ENCODE results near the gene ADAM12.

The ADAM12 gene

DNA sequence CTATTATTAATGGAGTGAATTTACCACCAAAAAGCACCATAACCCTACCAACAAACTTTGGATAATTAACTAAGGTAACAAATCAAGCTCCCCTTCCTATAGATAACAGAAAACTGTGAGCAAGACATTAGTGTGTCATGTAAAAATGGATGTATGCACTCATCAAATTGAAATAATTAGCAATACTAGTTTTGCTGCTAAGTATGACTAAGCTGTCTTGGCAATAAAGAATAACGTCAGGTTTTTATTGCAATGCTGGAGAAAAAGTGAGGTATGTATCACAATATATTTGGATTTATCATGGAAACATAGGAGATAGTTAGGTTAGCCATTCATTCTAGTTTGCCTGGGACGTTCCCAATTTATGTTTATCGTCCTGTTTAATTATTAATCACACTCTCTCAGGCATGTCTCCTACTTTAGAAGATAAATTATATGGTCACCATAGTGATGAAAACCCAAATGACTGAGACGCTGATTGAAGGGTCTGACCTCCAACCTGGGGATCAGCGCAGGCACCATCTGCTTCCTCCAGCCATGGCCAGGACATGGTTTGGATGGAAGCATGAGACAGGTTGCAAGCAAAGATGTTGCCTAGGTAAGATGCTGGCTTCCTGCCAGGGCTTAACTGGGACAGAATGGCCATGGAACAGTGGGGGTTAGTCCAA lies 366.3 kb downstream of the ADAM12 start:
- no peak for DNase-seq (ENCODE audit: low read depth in 2 of 2)

DNA sequence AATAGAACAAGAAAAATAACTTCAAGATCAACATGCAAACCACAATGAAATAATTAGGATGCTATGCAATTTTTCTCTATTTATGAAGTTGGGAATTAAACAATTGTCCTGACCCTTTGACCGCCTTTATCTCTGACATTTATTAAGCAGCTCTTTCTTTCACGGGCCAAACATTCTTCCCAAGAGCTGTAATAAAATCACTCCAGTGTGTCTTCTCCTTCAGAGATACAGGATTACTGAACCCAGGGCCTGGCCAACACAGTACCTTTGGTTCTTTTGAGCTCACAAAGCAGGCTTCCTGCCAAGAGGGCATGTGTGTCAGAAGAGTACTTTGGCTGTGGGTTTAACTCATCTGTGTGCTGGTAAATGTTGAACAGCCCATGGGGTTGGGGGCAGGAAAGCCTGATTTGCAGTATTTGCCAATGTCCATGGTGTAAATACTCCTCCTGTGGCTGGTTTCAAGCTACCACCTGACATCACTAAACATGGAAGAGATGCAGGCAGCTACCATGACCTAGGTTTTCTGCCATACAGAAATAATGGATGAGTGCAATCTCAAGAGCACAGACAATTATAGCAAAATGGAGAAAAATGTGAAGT lies 370.2 kb downstream of the ADAM12 start:
- no peak for DNase-seq (ENCODE audit: low read depth in 2 of 2)

DNA sequence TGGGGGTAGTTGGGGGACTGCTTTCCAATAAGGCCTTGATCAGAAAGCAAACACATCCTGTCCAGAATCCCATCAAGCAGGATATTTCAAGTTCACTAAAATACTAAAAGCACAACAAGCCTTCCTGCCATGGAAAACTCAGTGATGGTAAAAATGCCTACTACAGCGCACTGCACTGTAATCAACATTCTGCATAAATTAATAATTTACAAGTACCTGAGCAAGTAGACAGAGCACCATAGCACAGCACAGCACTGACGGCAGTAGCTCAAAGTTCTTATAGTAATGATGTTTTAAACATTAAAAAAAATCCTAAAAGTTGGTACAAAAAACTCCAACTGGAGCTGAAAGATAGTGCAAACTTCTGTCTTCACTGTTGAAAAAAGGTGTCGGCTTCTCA lies 371.4 kb downstream of the ADAM12 start:
- DNase-seq (ENCODE audit: low read depth in 2 of 2): no peak

DNA sequence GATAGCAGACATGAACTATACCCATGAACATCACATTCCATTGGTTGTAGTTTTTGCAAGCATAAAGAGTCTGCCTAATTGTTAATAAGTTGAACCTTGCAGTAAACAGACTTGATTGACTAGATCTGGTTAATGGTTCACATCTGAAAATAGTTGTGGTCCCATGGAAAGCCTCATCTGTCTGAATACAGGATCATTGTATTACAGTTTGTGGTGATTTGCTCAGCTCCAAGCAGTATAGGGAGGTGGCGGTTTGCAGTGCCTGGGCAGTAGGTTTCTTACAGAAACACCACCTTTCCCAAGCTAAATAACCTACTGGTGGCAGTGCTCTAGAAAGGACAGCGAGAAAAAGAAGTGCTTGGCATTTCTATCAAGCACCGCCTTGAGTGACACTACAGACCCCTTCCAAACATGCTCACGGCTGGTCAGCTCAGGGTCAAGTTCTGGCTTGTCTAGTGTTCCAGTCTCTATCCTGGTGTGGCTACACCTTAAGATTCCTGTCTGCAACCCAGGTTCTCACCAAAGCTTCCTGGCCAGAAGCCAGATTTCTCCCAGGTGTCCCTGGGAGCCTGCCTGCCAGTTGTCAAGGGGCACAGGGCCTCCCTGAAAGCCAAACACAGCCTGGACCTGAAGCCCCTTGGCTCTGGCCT lies 372.0 kb downstream of the ADAM12 start:
- DNase-seq (ENCODE audit: low read depth in 2 of 2): no peak

DNA sequence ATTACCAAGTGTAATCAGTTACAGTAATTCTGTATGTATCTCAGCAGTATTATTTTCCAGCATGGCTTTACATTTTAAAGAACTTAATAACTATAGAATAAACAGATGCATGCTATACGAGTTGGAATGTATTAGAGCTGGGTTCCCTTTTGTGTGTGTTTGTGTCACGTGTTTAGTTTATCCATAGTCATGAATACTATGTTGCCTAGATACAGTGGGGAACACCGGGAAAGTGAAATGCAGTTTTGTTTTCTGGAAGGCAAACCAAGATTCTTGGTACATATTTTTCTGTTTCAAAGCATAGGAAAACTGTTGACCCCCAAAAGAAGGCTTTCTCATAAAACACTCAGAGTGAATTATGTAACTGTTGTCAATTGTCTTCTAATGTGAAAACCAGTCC lies 372.9 kb downstream of the ADAM12 start:
- DNase-seq (ENCODE audit: low read depth in 2 of 2): no peak

DNA sequence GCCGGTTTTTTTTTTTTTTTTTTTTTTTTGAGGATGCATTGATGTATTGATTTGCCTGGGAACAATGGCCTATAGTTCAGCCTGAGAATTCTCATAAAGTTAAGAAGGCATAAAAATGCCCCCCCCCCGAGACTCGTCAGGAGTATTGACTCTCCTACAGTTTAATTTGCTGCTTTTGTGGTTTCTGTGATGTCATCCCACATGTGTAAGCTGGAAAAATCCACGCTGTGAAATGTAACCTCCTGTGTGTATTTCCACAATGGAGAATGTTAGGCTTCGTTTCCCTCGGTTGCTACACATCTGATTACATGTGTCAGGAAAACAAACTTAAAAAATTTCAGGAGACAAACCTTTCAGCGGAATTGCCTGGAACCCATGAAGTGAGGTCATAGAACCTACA lies 374.0 kb downstream of the ADAM12 start:
- DNase-seq (ENCODE audit: low read depth in 2 of 2): no peak

DNA sequence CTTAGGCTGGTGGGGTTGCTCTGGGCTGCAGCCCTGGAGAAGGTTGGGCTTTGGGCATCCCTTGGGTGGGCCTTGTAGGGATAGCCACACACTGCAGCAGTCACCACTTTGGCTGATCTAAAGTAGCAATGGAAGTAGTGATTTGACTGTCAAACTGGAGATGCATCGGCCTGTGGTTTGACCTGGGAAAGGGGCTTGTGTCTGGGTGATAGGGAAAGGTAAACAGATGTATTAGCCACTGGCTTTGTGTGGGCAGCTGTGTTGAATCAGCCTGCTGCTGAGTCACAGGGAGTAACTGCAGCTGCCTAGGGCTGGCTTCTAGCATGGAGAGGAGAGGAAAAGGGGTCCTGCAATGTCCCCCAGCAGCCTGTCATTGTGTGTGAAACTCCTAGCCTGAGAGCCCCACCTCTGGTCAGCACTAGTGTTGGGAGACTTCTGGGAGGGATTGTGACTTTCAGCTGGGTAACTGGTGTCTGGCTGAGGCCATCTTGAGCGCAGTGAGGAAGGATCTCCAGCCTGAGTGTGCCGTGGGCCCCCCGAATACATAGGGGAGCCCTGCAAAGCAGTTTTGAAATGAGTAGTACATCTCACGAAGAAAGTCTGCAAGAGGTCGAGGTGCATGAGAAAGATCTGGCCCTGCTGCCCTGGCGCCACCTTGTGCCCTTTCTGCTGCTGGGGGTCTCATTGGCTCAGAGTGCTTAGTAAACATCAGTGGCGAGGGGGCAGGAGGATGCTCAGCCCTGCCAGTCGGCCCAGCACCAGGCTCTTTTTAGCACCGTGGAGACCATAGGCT lies 374.6 kb downstream of the ADAM12 start:
- DNase-seq (ENCODE audit: low read depth in 2 of 2): no peak

DNA sequence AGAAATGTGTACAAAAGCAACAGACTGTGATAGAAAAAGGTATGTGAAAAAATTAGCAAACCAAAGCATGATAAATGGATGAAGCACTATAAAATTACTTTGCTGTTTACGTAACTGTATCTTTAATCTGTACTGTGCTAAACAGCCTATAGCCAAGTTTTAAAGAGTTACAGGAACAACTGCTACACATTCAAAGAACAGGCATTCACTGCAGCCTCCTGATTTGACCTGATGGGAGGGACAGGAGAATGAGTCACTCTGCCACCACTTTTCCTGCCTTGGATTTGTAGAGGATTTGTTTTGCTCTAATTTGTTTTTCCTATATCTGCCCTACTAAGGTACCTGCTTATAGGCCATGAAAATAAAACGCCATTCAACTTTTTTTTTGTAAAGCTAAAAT lies 375.8 kb downstream of the ADAM12 start:
- no peak for DNase-seq (ENCODE audit: low read depth in 2 of 2)

DNA sequence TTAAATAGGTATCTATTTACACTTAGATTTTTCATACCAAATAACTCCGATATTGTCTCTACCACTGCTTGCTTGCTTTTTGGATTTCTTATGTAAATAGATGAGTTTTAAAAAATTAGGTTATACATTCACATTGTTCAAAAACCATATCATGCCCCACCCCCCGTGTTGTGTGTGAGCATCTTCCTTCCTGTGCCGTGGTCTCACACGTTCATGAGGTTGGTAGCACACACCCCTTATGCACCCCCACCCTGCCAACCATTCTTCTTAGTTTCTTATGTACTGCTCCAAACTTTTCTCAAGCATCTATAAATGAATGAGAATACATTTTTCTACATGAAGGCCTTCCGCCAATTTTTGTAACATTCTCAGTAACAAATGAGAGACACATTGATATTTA lies 376.3 kb downstream of the ADAM12 start:
- DNase-seq (ENCODE audit: low read depth in 2 of 2): no peak

DNA sequence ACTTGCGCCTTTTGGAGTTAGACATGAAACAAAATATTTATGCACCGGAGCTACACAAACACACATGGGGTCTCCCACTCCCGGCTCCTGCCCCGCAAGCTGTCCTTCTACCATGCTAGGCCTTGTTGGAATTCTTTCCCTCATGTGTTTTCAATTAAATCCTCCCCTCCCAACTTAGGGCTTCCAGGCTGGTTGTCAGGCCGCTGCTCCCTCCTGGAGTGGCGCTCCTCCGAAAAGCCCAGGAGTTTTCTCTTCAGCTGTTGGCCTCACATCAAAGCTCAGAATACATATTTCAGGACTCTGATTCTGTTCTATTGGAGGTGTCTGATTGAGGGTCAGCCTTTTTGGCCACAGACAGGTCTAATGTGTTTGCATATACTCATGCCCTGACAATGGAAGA lies 378.6 kb downstream of the ADAM12 start:
- DNase-seq (ENCODE audit: low read depth in 2 of 2): no peak

DNA sequence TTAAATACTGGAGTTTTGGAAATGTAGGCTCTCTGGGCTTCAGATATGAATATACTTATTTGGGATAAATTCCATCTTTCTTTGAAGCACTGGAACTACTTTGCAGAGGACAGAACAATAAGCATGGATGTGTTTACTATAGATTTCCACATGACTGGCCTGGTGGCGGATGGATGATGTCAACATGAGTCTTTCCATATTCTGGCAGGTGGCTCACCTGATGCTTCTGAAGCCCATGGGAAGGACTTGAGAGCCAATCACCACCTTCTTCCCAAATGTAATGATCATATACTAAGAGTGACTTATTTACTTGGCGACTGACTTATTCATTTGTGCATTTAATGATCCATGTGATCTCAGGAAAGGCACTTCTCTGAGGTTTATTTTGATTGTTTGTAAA lies 381.4 kb downstream of the ADAM12 start:
- DNase-seq (ENCODE audit: low read depth in 2 of 2): no peak

DNA sequence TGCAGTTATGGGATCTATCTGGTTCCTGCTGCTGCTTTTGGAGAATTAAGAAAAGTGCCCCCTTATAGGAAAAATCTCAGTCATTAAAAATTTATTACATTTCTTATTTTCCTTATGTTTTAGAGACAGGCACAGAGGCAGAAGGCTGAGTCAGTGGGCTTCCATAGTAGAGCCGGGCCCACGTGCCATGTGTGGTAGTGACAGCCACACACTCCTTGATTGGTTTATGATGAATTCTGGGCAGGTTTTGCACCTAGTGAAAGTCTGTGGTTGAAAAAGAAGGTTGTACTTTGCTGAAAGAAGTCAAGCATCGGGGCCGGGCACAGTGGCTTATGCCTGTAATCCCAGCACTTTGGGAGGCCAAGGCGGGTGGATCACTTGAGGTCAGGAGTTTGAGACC lies 382.0 kb downstream of the ADAM12 start:
- DNase-seq (ENCODE audit: low read depth in 2 of 2): no peak

DNA sequence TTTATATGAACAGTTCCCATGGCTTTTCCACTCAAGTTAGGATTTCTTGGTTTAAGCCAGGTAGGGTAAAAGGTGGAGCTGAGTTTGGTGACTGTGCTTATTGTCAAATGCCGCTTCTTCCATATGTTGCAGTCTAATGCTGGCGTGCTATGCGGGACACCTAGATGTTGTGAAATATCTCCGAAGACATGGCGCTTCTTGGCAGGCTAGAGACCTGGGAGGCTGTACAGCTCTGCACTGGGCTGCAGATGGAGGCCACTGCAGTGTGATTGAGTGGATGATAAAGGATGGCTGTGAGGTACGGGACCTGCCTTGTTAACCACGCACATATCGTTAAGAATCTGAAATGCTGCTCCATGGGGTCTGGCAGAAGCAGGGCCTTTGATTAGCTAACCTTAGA lies 383.5 kb downstream of the ADAM12 start:
- no peak for DNase-seq (ENCODE audit: low read depth in 2 of 2)

DNA sequence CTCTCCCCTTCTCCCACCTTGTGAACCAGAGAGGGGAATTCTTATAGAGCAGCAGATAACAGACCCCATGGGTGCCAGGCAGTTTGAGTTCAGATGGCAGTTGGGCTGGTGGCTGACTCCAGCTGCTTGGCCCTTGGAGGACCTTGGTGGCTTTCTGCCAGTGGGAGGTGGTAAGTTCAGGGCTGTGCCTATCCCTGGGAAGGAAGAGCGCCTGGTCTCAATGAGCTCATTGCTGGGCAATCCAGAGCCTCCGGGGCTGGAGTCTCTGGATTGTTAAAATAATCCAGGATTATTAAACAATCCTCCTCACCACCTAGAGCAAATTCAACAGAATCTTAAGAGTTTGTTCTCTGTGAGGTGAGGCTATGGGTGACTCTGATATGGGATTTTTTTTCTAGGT lies 386.7 kb downstream of the ADAM12 start:
- DNase-seq (ENCODE audit: low read depth in 2 of 2): no peak

DNA sequence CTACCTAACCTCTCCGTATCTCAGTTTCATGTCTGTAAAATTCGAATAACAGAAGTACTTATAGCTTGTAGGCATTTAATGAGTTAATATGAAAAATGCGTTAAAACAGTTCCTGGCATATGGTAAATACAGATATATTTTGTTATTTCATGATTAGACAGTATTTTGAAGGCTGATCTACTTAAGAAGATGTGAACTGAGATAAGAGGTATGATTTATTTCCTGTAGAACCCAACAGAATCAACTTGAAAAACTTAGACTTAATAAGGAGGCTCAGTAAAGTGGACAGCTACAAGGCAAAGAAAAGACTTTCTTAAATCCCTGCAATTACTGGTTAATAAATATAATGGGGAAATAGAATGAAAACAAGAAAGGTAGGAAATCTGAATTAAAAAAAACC lies 388.6 kb downstream of the ADAM12 start:
- no peak for DNase-seq (ENCODE audit: low read depth in 2 of 2)

DNA sequence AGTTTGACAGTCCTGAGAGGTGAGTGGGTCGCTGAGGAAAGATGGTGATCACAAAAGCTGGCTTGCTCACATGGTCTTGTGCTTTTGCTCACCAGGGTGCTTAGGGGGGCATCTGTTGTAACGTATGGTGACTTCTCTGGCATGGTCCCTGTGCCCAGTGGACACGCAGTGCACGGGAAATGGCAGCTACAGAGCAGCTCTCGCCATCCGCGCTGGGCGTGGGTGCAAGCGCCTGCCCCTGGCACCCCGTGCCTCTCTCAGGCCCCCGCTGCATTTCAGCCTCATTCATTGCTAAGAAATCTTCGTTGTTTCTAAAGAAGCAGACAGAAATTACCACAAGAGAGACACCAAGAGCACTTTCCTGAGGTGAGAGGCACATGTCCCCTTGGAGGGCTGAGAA lies 390.7 kb downstream of the ADAM12 start:
- no peak for DNase-seq (ENCODE audit: low read depth in 2 of 2)

DNA sequence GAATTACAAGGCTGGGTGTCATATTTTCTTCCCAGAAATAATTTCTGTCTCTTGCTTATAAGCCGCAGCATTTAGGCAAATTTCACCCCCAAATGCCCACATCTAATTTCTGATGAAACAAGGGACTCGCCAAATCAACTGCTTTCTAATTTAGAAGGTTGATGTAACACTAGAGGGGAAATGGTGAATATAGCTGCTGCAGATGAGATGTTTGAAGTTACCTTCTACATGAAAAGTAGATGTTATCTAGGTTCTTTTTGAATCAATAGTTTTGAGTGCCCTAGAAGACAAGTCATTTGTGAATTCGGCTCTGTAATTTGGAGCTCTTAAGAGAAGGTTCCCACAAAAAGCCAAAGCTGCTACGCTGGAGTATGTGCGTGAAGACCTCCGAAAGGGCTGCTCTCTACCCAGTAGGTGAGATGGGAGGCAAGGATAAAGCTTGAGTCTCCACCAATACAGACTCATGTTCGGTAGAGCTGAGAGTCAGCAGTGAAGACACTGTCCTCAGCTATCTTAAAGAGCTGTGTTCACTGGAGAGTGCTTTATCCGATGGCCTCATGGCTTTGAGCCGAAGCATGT lies 392.5 kb downstream of the ADAM12 start:
- no peak for DNase-seq (ENCODE audit: low read depth in 2 of 2)

DNA sequence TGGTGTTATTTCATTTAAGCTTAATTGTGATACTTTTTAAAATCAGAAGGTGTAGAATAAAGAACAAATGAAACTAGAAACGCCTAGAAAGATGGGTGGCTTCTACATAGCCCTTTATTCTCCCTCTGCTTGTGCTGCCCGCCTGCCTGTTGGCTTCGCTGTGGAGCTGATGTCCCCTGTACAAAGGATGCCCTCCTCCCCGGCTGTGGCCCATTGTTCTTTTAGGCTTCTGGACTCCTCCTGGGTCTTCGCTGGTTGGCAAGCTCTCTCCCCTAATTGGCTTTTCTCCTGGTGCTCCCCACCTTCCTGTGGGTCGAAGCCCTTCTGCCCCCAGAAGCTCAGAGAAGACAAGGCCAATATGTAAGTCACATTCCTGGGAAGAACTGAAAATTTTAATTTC lies 393.7 kb downstream of the ADAM12 start:
- no peak for DNase-seq (ENCODE audit: low read depth in 2 of 2)

DNA sequence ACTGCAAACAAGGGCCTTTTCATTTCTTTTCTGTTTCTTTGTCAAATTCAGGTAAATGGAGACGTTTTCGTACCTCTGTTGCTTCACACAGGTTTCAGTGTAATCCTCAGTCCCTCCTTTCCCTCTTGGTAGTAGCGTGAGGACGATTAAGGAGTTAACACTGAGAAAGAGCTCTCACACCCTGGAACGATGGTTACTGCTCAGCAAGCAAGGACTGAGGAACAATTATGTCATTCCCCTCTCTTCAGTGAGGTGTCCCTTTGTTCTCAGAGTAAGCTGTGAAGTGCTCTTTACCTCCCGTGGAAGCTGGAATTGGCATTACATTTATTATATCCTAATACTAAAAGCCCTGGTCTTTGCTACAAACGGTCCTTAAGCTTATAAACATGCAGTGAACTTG lies 396.0 kb downstream of the ADAM12 start:
- no peak for DNase-seq (ENCODE audit: low read depth in 2 of 2)

DNA sequence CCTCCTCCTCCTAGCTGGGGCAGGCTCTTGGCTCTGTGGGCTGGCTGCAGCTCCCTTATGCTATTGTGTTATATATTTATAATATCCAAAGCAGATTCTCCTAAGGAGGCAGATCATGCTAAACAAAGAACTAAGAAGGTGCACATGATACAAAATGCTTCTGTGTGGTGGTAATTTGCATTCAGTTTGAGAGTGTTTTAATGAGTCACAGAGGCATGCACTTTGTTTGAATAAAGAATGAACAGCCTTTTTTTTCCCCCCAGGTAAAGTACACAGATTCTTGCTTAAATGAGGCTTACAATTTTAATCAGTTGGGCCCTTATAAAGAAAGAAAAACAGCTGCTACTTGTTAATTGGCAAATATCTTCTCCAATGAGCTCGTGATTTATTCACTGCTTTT lies 396.9 kb downstream of the ADAM12 start:
- DNase-seq (ENCODE audit: low read depth in 2 of 2): no peak

DNA sequence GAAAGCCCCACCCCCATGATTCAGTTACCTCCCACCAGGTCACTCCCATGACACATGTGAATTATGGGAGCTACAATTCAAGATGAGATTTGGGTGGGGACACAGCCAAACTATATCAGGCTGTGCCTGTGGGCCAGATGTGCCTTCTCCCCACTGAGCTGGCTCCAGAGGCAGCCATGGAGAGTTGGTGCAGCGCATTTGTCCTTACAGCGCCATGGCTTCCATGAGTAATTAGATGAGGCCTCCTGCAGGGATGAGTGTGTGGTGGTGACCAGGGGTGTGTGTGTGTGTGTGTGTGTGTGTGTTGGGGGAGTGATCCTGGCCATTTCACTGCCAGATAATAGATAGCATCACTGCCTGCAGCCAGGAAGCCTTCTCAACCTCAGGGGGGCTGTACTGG lies 397.3 kb downstream of the ADAM12 start:
- no peak for DNase-seq (ENCODE audit: low read depth in 2 of 2)

DNA sequence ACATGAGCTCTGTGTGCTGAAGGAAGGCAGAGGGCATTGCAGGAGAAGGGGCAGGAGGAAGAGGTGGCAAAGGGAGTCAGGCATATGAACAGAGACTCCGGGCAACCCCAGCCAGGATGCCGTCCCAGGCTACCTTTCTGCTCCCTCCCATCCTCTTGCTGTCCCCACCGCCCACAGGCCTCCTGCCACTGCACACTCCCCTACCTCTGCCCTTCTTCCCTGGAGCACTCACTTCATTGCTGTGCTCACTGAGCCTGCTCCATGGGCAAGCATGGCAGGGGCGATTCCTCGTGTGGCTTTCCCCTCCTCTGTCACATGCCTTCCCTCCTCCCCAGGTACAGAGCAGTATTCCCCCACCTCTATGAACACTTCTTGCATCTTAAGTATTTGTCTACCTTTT lies 398.5 kb downstream of the ADAM12 start:
- no peak for DNase-seq (ENCODE audit: low read depth in 2 of 2)
